SK-N-SH (cell line): Measurements from ENCODE around the gene SETBP1. TPM values are rescaled to one million over a fixed set of nuclear protein-coding genes. Genes with fewer than 3 reads are reported as not detected.

ENCODE experiments used
- CTCF ChIA-PET: fragments of 300-600, 350-600 bp; formaldehyde crosslinking; extraction: SDS; loops from one replicate; lab custom pipeline; 2021; lab: Yijun Ruan, JAX
- POLR2A ChIA-PET: fragments of 350-600 bp; sonication (Branson Sonifier 250); formaldehyde crosslinking; extraction: SDS; loops from one replicate; lab custom pipeline; 2020; ENCODE audit warnings: antibody characterized with exemption, inconsistent platforms; lab: Yijun Ruan, JAX
- DNase-seq: peaks from one replicate; pipeline ENCODE4 v3.0.0; 2012
- H2AFZ ChIP-seq: fragments of 200-600 bp; sonication (generic); 2 replicates; pipeline ENCODE4 v1.8.1; 2016; ENCODE audit warnings: antibody characterized with exemption, mild to moderate bottlenecking, low read depth
- H3F3A ChIP-seq: fragments of 200-600 bp; sonication (generic); replicated peaks from 2 replicates; pipeline ENCODE3; 2016; ENCODE audit warnings: antibody characterized with exemption, mild to moderate bottlenecking; ENCODE audit not compliant: insufficient read depth
- H3K27ac ChIP-seq, 2 experiments: fragments of 200-500 bp in 1 of 2; fragments of 200-600 bp in 1 of 2; sonication (Bioruptor generic) in 1 of 2; sonication (generic), shearing (Covaris generic) in 1 of 2; 2 replicates each; pipeline versions ENCODE4 v1.5.1 to v1.6.1; 2014 to 2016; ENCODE audit warnings: low read depth in 2 of 2, inconsistent platforms in 1 of 2, low read length in 1 of 2, mild to moderate bottlenecking in 1 of 2, mixed read lengths in 1 of 2
- H3K27me3 ChIP-seq: fragments of 200-600 bp; sonication (generic), shearing (Covaris generic); 2 replicates; pipeline ENCODE4 v1.6.1; 2016; ENCODE audit warnings: mixed run types; ENCODE audit not compliant: insufficient read depth
- H3K36me3 ChIP-seq, 2 experiments: fragments of 200-500 bp in 1 of 2; fragments of 200-600 bp in 1 of 2; sonication (Bioruptor generic) in 1 of 2; sonication (generic) in 1 of 2; replicated peaks in 1 of 2; 2 replicates each; pipeline versions ENCODE3 to v1.5.1; 2014 to 2016; ENCODE audit warnings: low read length in 1 of 2, mild to moderate bottlenecking in 1 of 2; ENCODE audit not compliant: insufficient read depth in 2 of 2, control insufficient read depth in 1 of 2
- H3K4me1 ChIP-seq, 2 experiments: fragments of 200-500 bp in 1 of 2; fragments of 200-600 bp in 1 of 2; sonication (Bioruptor generic) in 1 of 2; sonication (generic), shearing (Covaris generic) in 1 of 2; 2 replicates each; pipeline versions ENCODE4 v1.5.1 to v1.6.1; 2014 to 2016; ENCODE audit warnings: low read depth in 1 of 2, low read length in 1 of 2, mixed run types in 1 of 2; ENCODE audit not compliant: insufficient read depth in 2 of 2, control insufficient read depth in 1 of 2
- H3K4me2 ChIP-seq: fragments of 200-600 bp; sonication (generic), shearing (Covaris generic); 2 replicates; pipeline ENCODE4 v1.6.1; 2017; ENCODE audit warnings: mixed run types
- H3K4me3 ChIP-seq, 2 experiments: fragments of 200-500 bp in 1 of 2; fragments of 200-600 bp in 1 of 2; sonication (Bioruptor generic) in 1 of 2; sonication (generic), shearing (Covaris generic) in 1 of 2; 2 replicates each; pipeline versions ENCODE4 v1.5.1 to v1.8.1; 2014 to 2016; ENCODE audit warnings: low read depth in 2 of 2, inconsistent platforms in 1 of 2, low read length in 1 of 2, mild to moderate bottlenecking in 1 of 2, mixed read lengths in 1 of 2, moderate library complexity in 1 of 2
- H3K79me2 ChIP-seq: fragments of 200-600 bp; sonication (generic); 2 replicates; pipeline ENCODE4 v1.8.1; 2017; ENCODE audit warnings: mild to moderate bottlenecking; ENCODE audit not compliant: insufficient read depth
- H3K9ac ChIP-seq: fragments of 200-600 bp; sonication (generic); 2 replicates; pipeline ENCODE4 v1.6.1; 2017; ENCODE audit warnings: mixed run types
- H3K9me2 ChIP-seq: fragments of 200-600 bp; sonication (generic); 2 replicates; pipeline ENCODE4 v1.6.1; 2017; ENCODE audit warnings: mixed run types
- H3K9me3 ChIP-seq: fragments of 200-600 bp; sonication (generic); 2 replicates; pipeline ENCODE4 v1.6.1; 2017; ENCODE audit warnings: mixed run types, mild to moderate bottlenecking, moderate library complexity
- H4K20me1 ChIP-seq: fragments of 200-600 bp; sonication (generic); 2 replicates; pipeline ENCODE4 v1.6.1; 2017; ENCODE audit warnings: mild to moderate bottlenecking, mixed run types; ENCODE audit not compliant: insufficient read depth
- CHD2 ChIP-seq: fragments of 150-350 bp; IDR thresholded peaks from 2 replicates; pipeline ENCODE4 v1.6.1; 2018; ENCODE audit warnings: low read length; ENCODE audit not compliant: partially characterized antibody
- CTCF ChIP-seq: fragments of 200-600 bp; sonication (generic); IDR thresholded peaks from 2 replicates; pipeline ENCODE4 v1.6.1; 2017; ENCODE audit warnings: antibody characterized with exemption, mild to moderate bottlenecking, moderate library complexity
- ELF1 ChIP-seq: IDR thresholded peaks from 2 replicates; pipeline ENCODE4 v1.4.0; 2012
- FOSL2 ChIP-seq: IDR thresholded peaks from 2 replicates; pipeline ENCODE4 v1.4.0; 2012; ENCODE audit warnings: low read depth, mild to moderate bottlenecking, moderate library complexity, borderline replicate concordance
- GABPA ChIP-seq: IDR thresholded peaks from 2 replicates; pipeline ENCODE4 v1.4.0; 2012; ENCODE audit warnings: low read depth, mild to moderate bottlenecking
- MXI1 ChIP-seq: IDR thresholded peaks from 2 replicates; pipeline ENCODE4 v1.6.1; 2012; ENCODE audit warnings: mild to moderate bottlenecking, low read depth, low read length, improper control_type of control experiment
- PBX3 ChIP-seq: IDR thresholded peaks from 2 replicates; pipeline ENCODE4; 2012
- POLR2AphosphoS5 ChIP-seq: IDR thresholded peaks from 2 replicates; pipeline ENCODE4 v1.6.1; 2012; ENCODE audit warnings: low read depth, low read length
- RAD21 ChIP-seq: IDR thresholded peaks from 2 replicates; pipeline ENCODE4 v1.6.1; 2012; ENCODE audit warnings: mild to moderate bottlenecking, low read length
- RCOR1 ChIP-seq: fragments of 150-350 bp; IDR thresholded peaks from 2 replicates; pipeline ENCODE4 v1.6.1; 2017; ENCODE audit warnings: antibody characterized with exemption, low read length
- RFX5 ChIP-seq: IDR thresholded peaks from 2 replicates; pipeline ENCODE4 v1.6.1; 2012; ENCODE audit warnings: mild to moderate bottlenecking, improper control_type of control experiment, low read length
- RXRA ChIP-seq: IDR thresholded peaks from 2 replicates; pipeline ENCODE4 v1.4.0; 2012; ENCODE audit warnings: low read depth, mild to moderate bottlenecking, borderline replicate concordance
- SIN3A ChIP-seq: IDR thresholded peaks from 2 replicates; pipeline ENCODE4 v1.6.1; 2012; ENCODE audit warnings: low read depth, mild to moderate bottlenecking, low read length, moderate library complexity, borderline replicate concordance
- SMC3 ChIP-seq: IDR thresholded peaks from 2 replicates; pipeline ENCODE4 v1.6.1; 2012; ENCODE audit warnings: low read depth, low read length, improper control_type of control experiment
- TAF1 ChIP-seq: IDR thresholded peaks from 2 replicates; pipeline ENCODE4 v1.6.1; 2012; ENCODE audit warnings: low read depth, mild to moderate bottlenecking, low read length, moderate library complexity, borderline replicate concordance
- TCF12 ChIP-seq: IDR thresholded peaks from 2 replicates; pipeline ENCODE4 v1.4.0; 2012
- USF1 ChIP-seq: IDR thresholded peaks from 2 replicates; pipeline ENCODE4 v1.4.0; 2012; ENCODE audit warnings: low read depth, borderline replicate concordance
- ZBTB33 ChIP-seq: IDR thresholded peaks from 2 replicates; pipeline ENCODE4 v1.4.0; 2012; ENCODE audit warnings: low read depth, borderline replicate concordance
- WGBS: methylation state at CpG from one replicate; pipeline ENCODE4 v1.1.6; 2017; ENCODE audit warnings: low lambda C conversion rate; 5-methylcytosine and 5-hydroxymethylcytosine counted together
- polyA plus RNA-seq, 3 experiments: library from polyadenylated mRNA; depleted of rRNA; stranded (reverse); fragments of >200 nt; gene quantifications; 2 replicates each; pipeline ENCODE4 v1.2.3, GENCODE V29; 2012

SETBP1 gene
- polyA plus RNA-seq, 1 of the 3 experiments (the other 2 are of a cell fraction): 3.0 TPM

GRCh38 chr18:44678725-44679055 is 2.0 kb upstream of the SETBP1 start:
- H3K9me3 ChIP-seq: no peaks in the 10 kb centered on the region
- H3K9ac ChIP-seq: peak overlapping the region; percentile 93; the same call in 1 of the 2 replicates
- no peaks in the 10 kb centered on the region for H3K9me2 ChIP-seq
- peak overlapping the region; percentile 87 for H3K4me2 ChIP-seq
- peak overlapping the region; percentile 73; the same call in 1 of the 2 replicates for H2AFZ ChIP-seq
- H3K27ac ChIP-seq: peak overlapping the region in 1 of 2 experiments; percentile 91; a peak in 1 of 4 replicates
- WGBS: 16% methylated on average over 7 of the region's 7 CpGs
- TF ChIP-seq USF1 (no peak), CHD2 (peak; percentile 2)
- H3F3A ChIP-seq: peaks cover 4% of the 10 kb centered on the region
- H3K4me3 ChIP-seq: peak overlapping the region; percentile 80 to 86
- no peaks in the 10 kb centered on the region for H3K27me3 ChIP-seq
- no peaks in the 10 kb centered on the region for H4K20me1 ChIP-seq
- H3K79me2 ChIP-seq: peaks cover 22% of the 10 kb centered on the region
- no peak for DNase-seq
- ChIA-PET CTCF (interaction anchor here (0.6 to 1.5 kb wide), 6 partner anchors 12 to 534 kb away, joined by 3 to 5 read pairs (median 3); no protein-coding TSS in a partner anchor), POLR2A (no interaction called here)
- peaks cover 20% of the 10 kb centered on the region in 2 experiments for H3K4me1 ChIP-seq
- no peaks in the 10 kb centered on the region for H3K36me3 ChIP-seq

- Histone ChIP-seq H3K36me3 (no peaks in the 10 kb centered on the region), H2AFZ (peak overlapping the region; percentile 73; the same call in 1 of the 2 replicates), H3K4me3 (peak overlapping the region; percentile 80 to 86), H3K79me2 (peaks cover 28% of the 10 kb centered on the region), H4K20me1 (no peaks in the 10 kb centered on the region), H3K27ac (peak overlapping the region; percentile 91 to 94), H3K9me2 (no peaks in the 10 kb centered on the region), H3K4me2 (peak overlapping the region; percentile 87), H3K4me1 (peaks cover 22 to 26% of the 10 kb centered on the region in 2 experiments), H3F3A (peaks cover 7% of the 10 kb centered on the region), H3K9ac (peak overlapping the region; percentile 93), H3K9me3 (no peaks in the 10 kb centered on the region), H3K27me3 (no peaks in the 10 kb centered on the region)
- DNase-seq: peak; percentile 86
- ChIA-PET CTCF (interaction anchor here (0.5 to 1.5 kb wide), 8 partner anchors 13 to 705 kb away, joined by 3 to 5 read pairs (median 3); no protein-coding TSS in a partner anchor), POLR2A (no interaction called here)
- 2% methylated on average over 24 of the region's 102 CpGs for WGBS
- no peak for TF ChIP-seq RCOR1
- peak; percentile 85 for TF ChIP-seq TAF1
- peak; percentile 67 for TF ChIP-seq RAD21
- no peak for TF ChIP-seq GABPA
- TF ChIP-seq PBX3: no peak
- peak; percentile 68; the same call in 1 of the 2 replicates for TF ChIP-seq POLR2AphosphoS5
- no peak for TF ChIP-seq ZBTB33
- TF ChIP-seq TCF12: peak; percentile 39; the same call in 1 of the 2 replicates
- 0 out of 2 replicates have a peak, but pooled peaks have one; percentile 23 for TF ChIP-seq MXI1
- TF ChIP-seq ELF1: 0 out of 2 replicates have a peak, but pooled peaks have one; percentile 15
- no peak for TF ChIP-seq RFX5
- TF ChIP-seq CTCF: peak; percentile 67
- TF ChIP-seq RXRA: no peak
- TF ChIP-seq SIN3A: no peak; the same call in 1 of the 2 replicates
- TF ChIP-seq USF1: no peak
- peak; percentile 50; the same call in 1 of the 2 replicates for TF ChIP-seq SMC3
- no peak for TF ChIP-seq FOSL2
Observed at GRCh38 chr18:44679056-44679913, 1.4 kb upstream of the SETBP1 start.
